Measurements from ENCODE around the gene KCNN3. TPM values are rescaled to one million over a fixed set of nuclear protein-coding genes. Genes with fewer than 3 reads are reported as not detected.

Gene KCNN3
- total and polyA plus RNA-seq, 4 donors = 0.47 to 4.9 (median 1.9) TPM

DNA sequence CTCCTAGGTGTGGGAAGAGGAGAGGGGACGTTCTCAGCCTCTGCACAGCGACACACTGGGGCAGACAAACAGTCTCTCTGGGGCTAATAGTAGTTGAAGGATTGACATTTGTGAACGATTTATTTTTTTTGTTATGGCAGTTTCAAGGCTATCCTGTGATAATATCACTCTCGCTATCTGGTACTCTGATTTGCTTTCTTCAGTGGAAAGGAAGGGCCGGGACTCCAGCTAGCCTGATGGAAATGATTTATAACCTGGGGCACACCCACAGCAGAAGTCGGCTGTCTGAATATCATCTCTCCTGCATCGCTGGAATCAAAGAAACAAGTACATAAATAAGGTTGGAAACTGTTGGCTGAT, 122.7 kb downstream of the KCNN3 start:
- H3K9ac ChIP-seq (ENCODE audit: insufficient read depth in 1 of 2, low read length in 2 of 2) = no peak overlapping the region
- peaks cover 0 to 8% (median 0%) of the 10 kb centered on the region in 3 donors for H3K27me3 ChIP-seq (ENCODE audit: control insufficient read depth in 3 of 3, insufficient read depth in 3 of 3, low read length in 2 of 3)
- no peak overlapping the region for H3K27ac ChIP-seq (ENCODE audit: low read depth in 1 of 2, low read length in 1 of 2)
- no peak for DNase-seq
- 36 to 51% methylated on average over 7 of the region's 7 CpGs for WGBS, 2 donors
- no peaks in the 10 kb centered on the region for H3K36me3 ChIP-seq (ENCODE audit: control insufficient read depth in 4 of 4, insufficient read depth in 4 of 4, low read length in 4 of 4)
- TF ChIP-seq, protein P1, sequence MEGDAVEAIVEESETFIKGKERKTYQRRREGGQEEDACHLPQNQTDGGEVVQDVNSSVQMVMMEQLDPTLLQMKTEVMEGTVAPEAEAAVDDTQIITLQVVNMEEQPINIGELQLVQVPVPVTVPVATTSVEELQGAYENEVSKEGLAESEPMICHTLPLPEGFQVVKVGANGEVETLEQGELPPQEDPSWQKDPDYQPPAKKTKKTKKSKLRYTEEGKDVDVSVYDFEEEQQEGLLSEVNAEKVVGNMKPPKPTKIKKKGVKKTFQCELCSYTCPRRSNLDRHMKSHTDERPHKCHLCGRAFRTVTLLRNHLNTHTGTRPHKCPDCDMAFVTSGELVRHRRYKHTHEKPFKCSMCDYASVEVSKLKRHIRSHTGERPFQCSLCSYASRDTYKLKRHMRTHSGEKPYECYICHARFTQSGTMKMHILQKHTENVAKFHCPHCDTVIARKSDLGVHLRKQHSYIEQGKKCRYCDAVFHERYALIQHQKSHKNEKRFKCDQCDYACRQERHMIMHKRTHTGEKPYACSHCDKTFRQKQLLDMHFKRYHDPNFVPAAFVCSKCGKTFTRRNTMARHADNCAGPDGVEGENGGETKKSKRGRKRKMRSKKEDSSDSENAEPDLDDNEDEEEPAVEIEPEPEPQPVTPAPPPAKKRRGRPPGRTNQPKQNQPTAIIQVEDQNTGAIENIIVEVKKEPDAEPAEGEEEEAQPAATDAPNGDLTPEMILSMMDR (IDR thresholded peaks at IDR 0.05; ENCODE audit: control extremely low read depth, extremely low read depth) = no peak
- no peak overlapping the region for H3K4me3 ChIP-seq
- no peaks in the 10 kb centered on the region for H3K9me3 ChIP-seq (ENCODE audit: control insufficient read depth in 4 of 4, insufficient read depth in 3 of 4, low read length in 3 of 4)
- no peak for ATAC-seq (ENCODE audit: insufficient read depth, low FRiP score)
- H3K4me1 ChIP-seq (ENCODE audit: control insufficient read depth in 5 of 5, insufficient read depth in 5 of 5, low read length in 5 of 5) = peaks cover 0 to 17% (median 2%) of the 10 kb centered on the region in 5 donors

DNA sequence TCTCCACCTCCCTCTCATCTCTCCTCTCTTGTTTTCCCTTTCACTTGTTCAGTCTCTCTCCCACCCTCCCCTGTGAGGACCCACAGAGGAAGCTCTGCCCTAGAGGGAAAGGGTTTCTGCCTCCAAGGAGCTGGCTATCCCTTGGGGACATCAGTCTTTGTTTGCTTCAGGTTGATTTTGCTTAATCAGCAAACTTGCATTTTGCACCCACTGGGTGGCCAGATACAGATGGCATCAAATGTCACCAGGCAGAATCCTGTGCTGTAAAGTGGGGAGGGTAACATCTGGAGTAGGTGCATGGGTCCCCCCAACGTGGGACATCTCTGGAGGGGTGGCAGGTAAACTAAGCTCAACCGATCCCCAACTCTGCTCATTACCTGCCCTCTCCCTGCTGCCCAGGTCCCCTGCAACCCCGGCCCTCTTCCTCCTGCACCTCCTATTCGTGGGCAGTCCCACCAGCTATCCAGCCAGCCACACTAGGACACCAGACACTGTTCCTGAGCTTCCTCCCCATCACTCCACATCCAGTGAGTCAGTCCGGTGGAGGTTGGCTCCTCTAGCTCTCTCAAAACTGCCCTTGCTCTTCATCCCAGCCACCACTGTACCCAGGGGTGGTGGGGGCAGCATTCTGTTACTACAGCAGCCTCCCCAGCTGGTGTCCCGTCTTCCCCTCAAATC, 123.3 kb downstream of the KCNN3 start:
- Histone ChIP-seq H3K4me3 (no peak overlapping the region), H3K36me3 (ENCODE audit: control insufficient read depth in 4 of 4, insufficient read depth in 4 of 4, low read length in 4 of 4) (no peaks in the 10 kb centered on the region), H3K4me1 (ENCODE audit: control insufficient read depth in 5 of 5, insufficient read depth in 5 of 5, low read length in 5 of 5) (peaks cover 0 to 17% (median 2%) of the 10 kb centered on the region in 5 donors), H3K9me3 (ENCODE audit: control insufficient read depth in 4 of 4, insufficient read depth in 3 of 4, low read length in 3 of 4) (no peaks in the 10 kb centered on the region), H3K27me3 (ENCODE audit: control insufficient read depth in 3 of 3, insufficient read depth in 3 of 3, low read length in 2 of 3) (peaks cover 0 to 8% (median 0%) of the 10 kb centered on the region in 3 donors), H3K9ac (ENCODE audit: insufficient read depth in 1 of 2, low read length in 2 of 2) (no peak overlapping the region), H3K27ac (ENCODE audit: low read depth in 1 of 2, low read length in 1 of 2) (no peak overlapping the region)
- WGBS, 2 donors = 85 to 87% methylated on average over 6 of the region's 6 CpGs
- DNase-seq (no peak), ATAC-seq (ENCODE audit: insufficient read depth, low FRiP score) (no peak)
- TF ChIP-seq, protein P1 (IDR thresholded peaks at IDR 0.05; ENCODE audit: control extremely low read depth, extremely low read depth) = no peak

DNA sequence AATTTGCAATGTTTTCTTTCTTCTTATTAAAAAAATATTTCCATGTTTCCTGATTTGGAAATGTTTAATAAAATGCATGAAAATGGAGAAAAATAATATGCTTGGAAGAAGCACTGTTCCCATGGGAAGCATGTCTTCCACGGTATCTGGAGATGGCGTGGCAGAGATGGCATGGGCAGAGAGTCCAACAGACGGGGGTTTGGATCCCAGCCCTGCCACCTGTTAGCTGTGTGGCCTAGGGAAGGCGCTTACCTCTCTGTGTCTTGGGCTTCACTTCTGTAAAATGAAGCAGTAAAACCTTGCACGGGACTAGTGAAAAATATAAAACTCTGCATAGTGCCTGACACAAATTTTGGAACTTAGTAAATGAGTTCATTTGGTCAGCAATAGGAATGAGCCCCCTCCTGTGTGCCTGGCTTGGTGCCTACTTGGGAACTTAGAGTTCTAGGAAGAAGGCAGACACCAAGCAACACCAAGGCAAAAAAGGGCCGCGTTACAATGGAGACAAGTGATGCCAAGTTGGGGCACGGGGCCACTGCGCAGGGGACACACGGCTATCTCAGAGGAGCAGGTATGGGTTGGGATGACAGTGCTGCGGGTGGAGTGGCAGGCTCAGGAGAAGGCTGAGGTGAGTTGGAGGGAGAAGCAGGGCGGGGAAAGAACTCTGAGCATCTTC, 124.2 kb downstream of the KCNN3 start:
- WGBS, 2 donors = 83 to 91% methylated on average over 12 of the region's 12 CpGs
- ATAC-seq (ENCODE audit: insufficient read depth, low FRiP score) = no peak

More for the DNA sequence above, 124.2 kb downstream of the KCNN3 start:
- peaks cover 0 to 8% (median 0%) of the 10 kb centered on the region in 3 donors for H3K27me3 ChIP-seq (ENCODE audit: control insufficient read depth in 3 of 3, insufficient read depth in 3 of 3, low read length in 2 of 3)
- H3K27ac ChIP-seq (ENCODE audit: low read depth in 1 of 2, low read length in 1 of 2) = no peak overlapping the region
- H3K9me3 ChIP-seq (ENCODE audit: control insufficient read depth in 4 of 4, insufficient read depth in 3 of 4, low read length in 3 of 4) = no peaks in the 10 kb centered on the region
- TF ChIP-seq, protein P1 (IDR thresholded peaks at IDR 0.05; ENCODE audit: control extremely low read depth, extremely low read depth) = no peak
- no peaks in the 10 kb centered on the region for H3K36me3 ChIP-seq (ENCODE audit: control insufficient read depth in 4 of 4, insufficient read depth in 4 of 4, low read length in 4 of 4)
- no peak overlapping the region for H3K4me3 ChIP-seq
- peaks cover 0 to 17% (median 2%) of the 10 kb centered on the region in 5 donors for H3K4me1 ChIP-seq (ENCODE audit: control insufficient read depth in 5 of 5, insufficient read depth in 5 of 5, low read length in 5 of 5)
- H3K9ac ChIP-seq (ENCODE audit: insufficient read depth in 1 of 2, low read length in 2 of 2) = no peak overlapping the region
- no peak for DNase-seq

Data from lung (tissue), 12 donors.